GM21737 (cell line): ENCODE measurements around the gene CAMK4.

Experiments
- ATAC-seq: cut with Tn5 transposase; IDR thresholded peaks from one replicate; pipeline ENCODE4 v1.9.1; 2021; ENCODE audit warnings: mild to moderate bottlenecking, moderate library complexity; ENCODE audit not compliant: unreplicated experiment

CAMK4 gene

GRCh38 chr5:111229221-111229835 is 5.1 kb downstream of the CAMK4 start:
- ATAC-seq = no peak

- ATAC-seq = no peak
Measured at GRCh38 chr5:111229871-111230810, 6.0 kb downstream of the CAMK4 start.

- no peak for ATAC-seq
Measured at GRCh38 chr5:111231119-111231518, 6.9 kb downstream of the CAMK4 start.

GRCh38 chr5:111232311-111233051 is 8.3 kb downstream of the CAMK4 start:
- ATAC-seq = no peak

GRCh38 chr5:111233052-111233374 is 8.8 kb downstream of the CAMK4 start:
- no peak for ATAC-seq

GRCh38 chr5:111234125-111234524 is 9.9 kb downstream of the CAMK4 start:
- no peak for ATAC-seq

- ATAC-seq = no peak
Measured at GRCh38 chr5:111235635-111236034, 11.5 kb downstream of the CAMK4 start.

- ATAC-seq = no peak
Measured at GRCh38 chr5:111236348-111236747, 12.2 kb downstream of the CAMK4 start.

- no peak for ATAC-seq
Measured at GRCh38 chr5:111236995-111237394, 12.8 kb downstream of the CAMK4 start.

- no peak for ATAC-seq
Measured at GRCh38 chr5:111237470-111237869, 13.3 kb downstream of the CAMK4 start.

- ATAC-seq = no peak
Measured at GRCh38 chr5:111238431-111239225, 14.4 kb downstream of the CAMK4 start.

GRCh38 chr5:111241696-111242095 is 17.5 kb downstream of the CAMK4 start:
- no peak for ATAC-seq

GRCh38 chr5:111242606-111243005 is 18.4 kb downstream of the CAMK4 start:
- ATAC-seq = no peak

GRCh38 chr5:111243318-111243717 is 19.1 kb downstream of the CAMK4 start:
- ATAC-seq = no peak

- ATAC-seq = no peak
Measured at GRCh38 chr5:111245654-111246053, 21.5 kb downstream of the CAMK4 start.

GRCh38 chr5:111246459-111246858 is 22.3 kb downstream of the CAMK4 start:
- ATAC-seq = no peak

- ATAC-seq = no peak
Measured at GRCh38 chr5:111248571-111248970, 24.4 kb downstream of the CAMK4 start.

GRCh38 chr5:111251921-111252320 is 27.7 kb downstream of the CAMK4 start:
- ATAC-seq = no peak

GRCh38 chr5:111252799-111253545 is 28.8 kb downstream of the CAMK4 start:
- ATAC-seq = peak; percentile 48

- peak; percentile 85 for ATAC-seq
Measured at GRCh38 chr5:111254613-111255012, 30.4 kb downstream of the CAMK4 start.
